Common myeloid progenitor, CD34-positive (primary cell): ENCODE measurements around the gene GTF2H1.
A peak's percentile ranks its signal among the peaks of the same experiment; 100 is the strongest.
"Not testable (repeated sequence)": the region's sequence is repeated elsewhere in the genome, so short reads cannot be mapped to it uniquely, and the experiment has no call there.

Experiments
- CTCF ChIA-PET: fragments of 350-600 bp; sonication (Branson Sonifier 250); formaldehyde crosslinking; loops from one replicate; lab custom pipeline; 2021; ENCODE audit warnings: antibody characterized with exemption; lab: Charles Lee
- POLR2A ChIA-PET: fragments of 350-600 bp; sonication (Branson Sonifier 250); formaldehyde crosslinking; loops from one replicate; lab custom pipeline; 2021; ENCODE audit warnings: antibody characterized with exemption; lab: Charles Lee
- DNase-seq, 3 donors: peaks; one replicate each; pipeline versions ENCODE4 v3.0.0 to v3.0.0-alpha.2; 2013
- H3K27ac ChIP-seq, 2 experiments: 1 replicate in 1 of 2; 2 replicates in 1 of 2; pipeline ENCODE4 v1.7.0; 2013; ENCODE audit warnings: inconsistent platforms in 2 of 2, low read length in 2 of 2, mild to moderate bottlenecking in 2 of 2, low read depth in 1 of 2, moderate library complexity in 1 of 2; ENCODE audit not compliant: severe bottlenecking in 2 of 2, insufficient read depth in 1 of 2, poor library complexity in 1 of 2
- H3K27me3 ChIP-seq, 5 experiments: replicated peaks in 2 of 5; 1 replicate in 3 of 5; 2 replicates in 2 of 5; pipeline versions ENCODE4 v1.6.1 to v1.7.0; 2013; ENCODE audit warnings: low read length in 4 of 5, mild to moderate bottlenecking in 2 of 5, moderate library complexity in 2 of 5, inconsistent platforms in 1 of 5; ENCODE audit not compliant: insufficient read depth in 5 of 5, control insufficient read depth in 4 of 5
- H3K36me3 ChIP-seq, 4 experiments: 1 replicate in 2 of 4; 2 replicates in 2 of 4; pipeline versions ENCODE4 v1.6.1 to v1.7.0; 2013; ENCODE audit warnings: low read length in 3 of 4, control low read depth in 1 of 4, mild to moderate bottlenecking in 1 of 4; ENCODE audit not compliant: control insufficient read depth in 4 of 4, insufficient read depth in 4 of 4
- H3K4me1 ChIP-seq, 4 experiments: 1 replicate in 3 of 4; 2 replicates in 1 of 4; pipeline versions ENCODE4 v1.6.1 to v1.7.1; 2013; ENCODE audit warnings: low read length in 3 of 4, mild to moderate bottlenecking in 3 of 4, control low read depth in 1 of 4, inconsistent platforms in 1 of 4, moderate library complexity in 1 of 4; ENCODE audit not compliant: control insufficient read depth in 4 of 4, insufficient read depth in 4 of 4; ENCODE audit errors: control extremely low read depth in 1 of 4
- H3K4me3 ChIP-seq, 7 experiments: 1 replicate in 4 of 7; 2 replicates in 3 of 7; pipeline versions ENCODE4 v1.5.1 to v1.7.0; 2013; ENCODE audit warnings: mild to moderate bottlenecking in 7 of 7, low read length in 6 of 7, moderate library complexity in 6 of 7, inconsistent platforms in 2 of 7, low read depth in 2 of 7, control low read depth in 1 of 7; ENCODE audit not compliant: insufficient read depth in 4 of 7, control insufficient read depth in 1 of 7; ENCODE audit errors: extremely low read depth in 1 of 7
- H3K9me3 ChIP-seq, 5 experiments: 1 replicate in 4 of 5; 2 replicates in 1 of 5; pipeline versions ENCODE4 v1.6.1 to v1.7.1; 2013; ENCODE audit warnings: low read length in 4 of 5, mild to moderate bottlenecking in 2 of 5, inconsistent platforms in 1 of 5, low read depth in 1 of 5, moderate library complexity in 1 of 5; ENCODE audit not compliant: control insufficient read depth in 4 of 5, insufficient read depth in 2 of 5; ENCODE audit errors: control extremely low read depth in 1 of 5
- WGBS: methylation state at CpG from one replicate; pipeline ENCODE4 v1.1.5; 2013; ENCODE audit not compliant: insufficient coverage; 5-methylcytosine and 5-hydroxymethylcytosine counted together

Gene GTF2H1

DNA sequence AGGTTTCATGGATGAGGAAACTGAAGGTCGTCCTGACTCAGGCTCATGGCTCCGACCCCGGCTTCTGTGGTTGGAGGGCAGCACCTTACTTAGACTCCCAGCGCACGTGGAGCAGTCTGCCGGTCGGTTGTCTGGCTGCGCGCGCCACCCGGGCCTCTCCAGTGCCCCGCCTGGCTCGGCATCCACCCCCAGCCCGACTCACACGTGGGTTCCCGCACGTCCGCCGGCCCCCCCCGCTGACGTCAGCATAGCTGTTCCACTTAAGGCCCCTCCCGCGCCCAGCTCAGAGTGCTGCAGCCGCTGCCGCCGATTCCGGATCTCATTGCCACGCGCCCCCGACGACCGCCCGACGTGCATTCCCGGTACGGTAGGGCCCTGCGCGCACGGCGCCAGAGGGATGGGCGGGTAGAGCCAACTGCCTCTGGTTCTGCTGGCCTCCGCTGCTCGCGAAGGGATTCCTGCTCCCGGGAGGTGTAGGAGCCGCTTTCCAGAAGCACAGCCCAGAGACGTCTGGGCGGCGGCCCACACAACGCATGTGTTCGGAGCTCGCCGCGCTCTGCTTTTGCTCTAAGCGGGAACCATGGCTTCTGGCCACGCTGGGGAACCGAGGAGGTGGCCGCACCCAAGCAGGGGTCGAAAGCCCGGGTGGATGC, 72.0 kb downstream of the GTF2H1 start, which contains the start of gene LDHA:
Gene LDHA (plus strand): TSS at position 289 of the 653 bp plus-strand sequence. CDS start 2,280 bp downstream, outside the sequence.
- POLR2A ChIA-PET, result interaction anchor here (0.7 to 3.4 kb wide), 11 partner anchors 11 to 132 kb away, joined by 3 to 55 read pairs (median 9); partner anchors contain the start of genes GTF2H1, HPS5 and TSG101
- Histone ChIP-seq H3K4me3 (peak within 1 kb of the TSS; percentile 85 to 100 (median 99)), H3K9me3 (no peaks in the 10 kb centered on the region), H3K27ac (peak within 1 kb of the TSS; percentile 78 to 94), H3K36me3 (peaks cover 8 to 34% (median 18%) of the 10 kb centered on the region in 4 experiments), H3K4me1 (peaks cover 5 to 47% (median 23%) of the 10 kb centered on the region in 4 experiments), H3K27me3 (no peaks in the 10 kb centered on the region)
- WGBS, result 0% methylated on average over 43 of the region's 60 CpGs
- CTCF ChIA-PET, result interaction anchor here (0.7 to 2.8 kb wide), 5 partner anchors 11 to 279 kb away, joined by 3 to 35 read pairs (median 6); no protein-coding TSS in a partner anchor
- DNase-seq, result peak; percentile 97 to 99 (median 99)

DNA sequence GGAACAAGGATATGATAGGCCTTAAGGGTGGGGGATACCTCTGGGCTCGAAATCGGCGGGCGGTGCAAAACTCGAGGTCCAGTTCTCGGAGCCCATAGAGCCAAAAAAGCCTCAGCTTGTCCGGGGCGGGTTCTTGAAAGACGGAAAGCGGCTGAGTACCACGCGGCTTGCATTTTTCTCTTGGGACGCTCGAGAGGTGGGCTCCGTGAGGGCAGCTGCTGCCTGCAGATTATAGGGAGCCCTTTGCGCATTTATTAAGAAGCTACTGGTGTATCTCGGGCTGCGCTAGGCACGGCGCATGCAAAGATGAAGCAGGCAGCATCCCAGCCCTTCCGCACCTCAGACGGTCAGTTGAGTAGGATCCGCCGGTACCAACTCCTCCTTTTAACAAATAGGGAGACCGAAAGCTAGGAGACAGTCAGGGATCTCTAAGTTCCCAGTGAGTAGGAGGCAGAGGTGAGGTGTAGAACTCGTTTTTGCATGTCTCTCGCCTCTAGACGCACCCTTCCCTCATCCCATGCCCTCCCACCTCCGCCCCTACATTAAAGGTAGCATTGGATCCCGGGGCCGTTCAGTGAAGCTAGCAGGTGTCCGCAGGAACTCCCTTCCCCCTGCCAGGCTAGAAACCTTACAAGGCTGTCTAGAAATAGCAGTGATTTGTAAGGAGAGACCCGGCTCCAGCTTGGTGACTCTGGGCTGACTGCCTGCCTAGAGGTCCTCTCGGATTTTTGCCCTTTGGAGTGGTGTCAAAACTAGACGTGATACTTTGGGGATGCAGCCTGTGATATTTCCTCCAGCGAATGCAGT, 72.8 kb downstream of the GTF2H1 start:
- H3K4me1 ChIP-seq, result peaks cover 5 to 43% (median 23%) of the 10 kb centered on the region in 4 experiments
- peak overlapping the region; percentile 78 to 94 for H3K27ac ChIP-seq
- peaks cover 15 to 42% (median 25%) of the 10 kb centered on the region in 4 experiments for H3K36me3 ChIP-seq
- H3K9me3 ChIP-seq, result no peaks in the 10 kb centered on the region
- WGBS, result 0% methylated on average over 23 of the region's 36 CpGs
- peak overlapping the region; percentile 85 to 100 (median 99) for H3K4me3 ChIP-seq
- ChIA-PET CTCF (interaction anchor here (0.9 to 2.8 kb wide), 8 partner anchors 9 to 239 kb away, joined by 3 to 35 read pairs (median 4); partner anchors contain the start of gene SPTY2D1), POLR2A (interaction anchor here (0.7 to 3.4 kb wide), 12 partner anchors 12 to 132 kb away, joined by 3 to 55 read pairs (median 8); partner anchors contain the start of genes GTF2H1, HPS5 and TSG101)
- no peaks in the 10 kb centered on the region for H3K27me3 ChIP-seq
- DNase-seq, result peak in 1 of 3 donors; percentile 35

DNA sequence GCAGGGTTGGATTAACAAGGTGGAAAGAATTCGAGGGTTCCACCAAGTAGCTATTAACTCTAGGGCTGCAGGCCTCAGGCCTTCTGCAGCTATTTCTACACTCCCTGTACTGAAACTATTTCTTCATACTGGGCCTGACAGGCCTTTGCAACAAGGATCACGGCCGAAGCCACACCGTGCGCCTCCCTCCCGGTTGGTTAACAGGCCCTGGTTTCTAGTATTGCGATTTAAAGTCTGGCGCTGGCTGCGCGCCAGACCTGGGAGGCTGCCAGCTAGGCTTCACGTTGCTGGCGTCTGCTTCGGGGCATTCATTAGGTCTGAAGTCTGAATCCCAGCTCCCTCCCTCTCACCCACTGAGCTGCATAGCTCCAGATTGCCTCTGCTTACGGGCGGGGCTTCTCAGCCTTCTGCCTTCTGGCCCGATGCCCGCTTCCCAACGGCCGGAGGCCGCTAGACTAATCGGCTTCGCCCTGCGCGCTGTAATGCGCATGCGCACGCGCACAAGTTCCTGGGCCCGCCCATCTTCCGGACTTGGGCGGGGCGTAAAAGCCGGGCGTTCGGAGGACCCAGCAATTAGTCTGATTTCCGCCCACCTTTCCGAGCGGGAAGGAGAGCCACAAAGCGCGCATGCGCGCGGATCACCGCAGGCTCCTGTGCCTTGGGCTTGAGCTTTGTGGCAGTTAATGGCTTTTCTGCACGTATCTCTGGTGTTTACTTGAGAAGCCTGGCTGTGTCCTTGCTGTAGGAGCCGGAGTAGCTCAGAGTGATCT, 73.6 kb downstream of the GTF2H1 start:
- CTCF ChIA-PET, result interaction anchor here (0.6 to 2.8 kb wide), 9 partner anchors 10 to 238 kb away, joined by 3 to 35 read pairs (median 3); partner anchors contain the start of gene SPTY2D1
- WGBS, result 0% methylated on average over 46 of the region's 46 CpGs

DNA sequence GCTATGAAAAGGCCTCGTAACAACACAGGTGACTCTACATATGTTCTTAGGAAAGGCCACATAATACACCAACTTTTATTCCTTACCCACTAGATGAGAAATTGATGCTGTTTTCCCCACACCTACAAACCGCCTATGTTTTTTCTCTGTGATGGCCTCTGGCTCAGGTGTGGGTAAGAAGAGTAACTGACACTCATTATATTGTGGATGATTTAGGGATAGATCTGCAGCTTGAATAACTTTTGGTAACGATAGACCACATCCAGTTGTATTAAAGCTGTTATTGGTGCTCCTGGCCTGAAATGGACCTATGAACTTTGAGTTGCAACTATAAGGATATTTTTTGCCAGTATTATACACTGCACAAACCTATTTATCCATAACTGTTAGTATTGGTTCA, 75.6 kb downstream of the GTF2H1 start:
- H3K36me3 ChIP-seq, result peaks cover 24 to 59% (median 41%) of the 10 kb centered on the region in 4 experiments
- H3K4me1 ChIP-seq, result peaks cover 5 to 30% (median 20%) of the 10 kb centered on the region in 4 experiments
- H3K4me3 ChIP-seq, result no peak overlapping the region
- 100% methylated on average over 1 of the region's 3 CpGs for WGBS
- H3K9me3 ChIP-seq, result no peaks in the 10 kb centered on the region
- POLR2A ChIA-PET, result no interaction called here
- no peak for DNase-seq
- H3K27ac ChIP-seq, result no peak overlapping the region
- H3K27me3 ChIP-seq, result no peaks in the 10 kb centered on the region
- CTCF ChIA-PET, result interaction anchor here (0.6 to 1.2 kb wide), 2 partner anchors 67 to 76 kb away, joined by 3 read pairs; partner anchors contain the start of gene HPS5

More for the DNA sequence above, 73.6 kb downstream of the GTF2H1 start:
- Histone ChIP-seq H3K27ac (peak overlapping the region; percentile 78 to 94), H3K9me3 (no peaks in the 10 kb centered on the region), H3K27me3 (no peaks in the 10 kb centered on the region), H3K4me1 (peaks cover 5 to 42% (median 23%) of the 10 kb centered on the region in 4 experiments), H3K4me3 (peak overlapping the region; percentile 85 to 100 (median 99)), H3K36me3 (peaks cover 17 to 49% (median 30%) of the 10 kb centered on the region in 4 experiments)
- peak; percentile 98 to 99 (median 99) for DNase-seq
- POLR2A ChIA-PET, result interaction anchor here (0.6 to 3.4 kb wide), 10 partner anchors 12 to 131 kb away, joined by 3 to 55 read pairs (median 10); partner anchors contain the start of genes HPS5 and TSG101

DNA sequence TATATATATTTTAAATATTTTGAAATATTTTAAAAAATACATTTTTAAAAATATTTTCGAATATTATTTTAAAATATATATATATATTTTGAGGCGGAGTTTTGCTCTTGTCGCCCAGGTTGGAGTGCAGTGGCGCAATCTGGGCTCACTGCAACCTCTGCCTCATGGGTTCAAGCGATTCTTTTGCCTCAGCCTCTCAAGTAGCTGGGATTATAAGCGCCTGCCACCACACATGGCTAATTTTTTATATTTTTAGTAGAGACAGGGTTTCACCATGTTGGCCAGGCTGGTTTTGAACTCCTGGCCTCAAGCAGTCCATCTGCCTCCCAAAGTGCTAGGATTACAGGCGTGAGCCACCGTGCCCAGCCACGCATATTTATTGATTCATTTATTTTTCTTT, 78.7 kb downstream of the GTF2H1 start:
- DNase-seq, H3K27me3 ChIP-seq, H3K27ac ChIP-seq, H3K4me3 ChIP-seq, H3K9me3 ChIP-seq, H3K4me1 ChIP-seq, POLR2A ChIA-PET: not testable (repeated sequence)
- 100% methylated on average over 1 of the region's 9 CpGs for WGBS
- H3K36me3 ChIP-seq, result peaks cover 40 to 82% (median 62%) of the 10 kb centered on the region in 4 experiments
- CTCF ChIA-PET, result interaction anchor here (0.9 kb wide), 1 partner anchor 125 kb away, joined by 3 read pairs; no protein-coding TSS in a partner anchor

DNA sequence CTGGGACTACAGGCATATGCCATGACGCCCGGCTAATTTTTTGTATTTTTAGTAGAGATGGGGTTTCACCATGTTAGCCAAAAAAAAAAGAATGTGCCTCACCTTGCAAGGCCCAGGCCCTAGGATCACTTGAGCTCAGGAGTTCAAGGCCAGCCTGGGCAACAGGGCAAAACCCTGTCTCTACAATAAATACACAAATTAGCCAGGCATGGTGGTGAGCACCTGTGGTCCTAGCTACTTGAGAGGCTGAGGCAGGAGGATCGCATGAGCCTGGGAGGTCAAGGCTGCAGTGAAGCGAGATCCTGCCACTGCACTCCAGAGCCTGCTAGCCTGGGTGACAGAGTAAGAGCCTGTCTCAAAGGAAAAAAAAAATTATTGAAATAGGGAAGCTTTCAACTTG, 81.7 kb downstream of the GTF2H1 start:
- H3K36me3 ChIP-seq, result peaks cover 36 to 83% (median 57%) of the 10 kb centered on the region in 4 experiments

More for the DNA sequence above, 81.7 kb downstream of the GTF2H1 start:
- H3K4me3 ChIP-seq, result no peak overlapping the region
- H3K9me3 ChIP-seq, result no peaks in the 10 kb centered on the region
- WGBS, result 100% methylated on average over 2 of the region's 4 CpGs
- no peaks in the 10 kb centered on the region for H3K4me1 ChIP-seq
- no peak for DNase-seq
- no peak overlapping the region for H3K27ac ChIP-seq
- POLR2A ChIA-PET, result no interaction called here
- H3K27me3 ChIP-seq, result no peaks in the 10 kb centered on the region
- CTCF ChIA-PET, result interaction anchor here (0.8 kb wide), 1 partner anchor 19 kb away, joined by 3 read pairs; no protein-coding TSS in a partner anchor
